Measurements from ENCODE around the gene MZF1.

MZF1 gene

GRCh38 chr19:58513694-58514563 lies 59.2 kb downstream of the MZF1 start:
- DNase-seq (ENCODE audit: low read depth, low spot score) = peak; percentile 94

- DNase-seq (ENCODE audit: low read depth, low spot score) = no peak
These were observed 59.9 kb downstream of the MZF1 start for GRCh38 chr19:58513213-58513693.
